Mesothelial cell of epicardium (in vitro differentiated cells): Measurements from ENCODE around the gene SMAD3. TPM values are rescaled to one million over a fixed set of nuclear protein-coding genes. Genes with fewer than 3 reads are reported as not detected.
A peak's percentile ranks its signal among the peaks of the same experiment; 100 is the strongest.

Experiments used
- DNase-seq, 2 experiments: peaks; one replicate each; pipeline ENCODE4 v3.0.0; 2021; ENCODE audit warnings: low spot score in 2 of 2; ENCODE audit not compliant: unreplicated experiment in 2 of 2
- H3K27ac Mint-ChIP-seq: 2 replicates; pipeline ENCODE4 v1.8.0; 2021; ENCODE audit warnings: mixed read lengths
- H3K27me3 Mint-ChIP-seq: 2 replicates; pipeline ENCODE4 v1.8.0; 2021; ENCODE audit warnings: low read depth, mixed read lengths
- H3K36me3 Mint-ChIP-seq: 2 replicates; pipeline ENCODE4 v1.8.0; 2021; ENCODE audit warnings: mixed read lengths
- H3K4me1 Mint-ChIP-seq: 2 replicates; pipeline ENCODE4 v1.8.0; 2021; ENCODE audit warnings: mixed read lengths
- H3K4me3 Mint-ChIP-seq: 2 replicates; pipeline ENCODE4 v1.8.0; 2021; ENCODE audit warnings: mild to moderate bottlenecking, moderate library complexity, mixed read lengths
- H3K9me3 Mint-ChIP-seq: 2 replicates; pipeline ENCODE4 v1.8.0; 2021; ENCODE audit warnings: mixed read lengths
- total RNA-seq: library from RNA; stranded (reverse); gene quantifications from 3 replicates; pipeline ENCODE4 v1.2.1, GENCODE V29; 2021
- TF ChIP-seq, protein P1 (sequence below): fragments of 200-600 bp; sonication (generic); IDR thresholded peaks from one replicate; pipeline ENCODE4 v1.5.0; 2021; ENCODE audit warnings: antibody characterized with exemption; ENCODE audit not compliant: unreplicated experiment

SMAD3 gene
- total RNA-seq, 1 donor from 2014 or later = 96.2 TPM

GRCh38 chr15:67087507-67088172 lies 22.2 kb downstream of the SMAD3 start:
- TF ChIP-seq, protein P1, sequence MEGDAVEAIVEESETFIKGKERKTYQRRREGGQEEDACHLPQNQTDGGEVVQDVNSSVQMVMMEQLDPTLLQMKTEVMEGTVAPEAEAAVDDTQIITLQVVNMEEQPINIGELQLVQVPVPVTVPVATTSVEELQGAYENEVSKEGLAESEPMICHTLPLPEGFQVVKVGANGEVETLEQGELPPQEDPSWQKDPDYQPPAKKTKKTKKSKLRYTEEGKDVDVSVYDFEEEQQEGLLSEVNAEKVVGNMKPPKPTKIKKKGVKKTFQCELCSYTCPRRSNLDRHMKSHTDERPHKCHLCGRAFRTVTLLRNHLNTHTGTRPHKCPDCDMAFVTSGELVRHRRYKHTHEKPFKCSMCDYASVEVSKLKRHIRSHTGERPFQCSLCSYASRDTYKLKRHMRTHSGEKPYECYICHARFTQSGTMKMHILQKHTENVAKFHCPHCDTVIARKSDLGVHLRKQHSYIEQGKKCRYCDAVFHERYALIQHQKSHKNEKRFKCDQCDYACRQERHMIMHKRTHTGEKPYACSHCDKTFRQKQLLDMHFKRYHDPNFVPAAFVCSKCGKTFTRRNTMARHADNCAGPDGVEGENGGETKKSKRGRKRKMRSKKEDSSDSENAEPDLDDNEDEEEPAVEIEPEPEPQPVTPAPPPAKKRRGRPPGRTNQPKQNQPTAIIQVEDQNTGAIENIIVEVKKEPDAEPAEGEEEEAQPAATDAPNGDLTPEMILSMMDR = no peak
- H3K9me3 Mint-ChIP-seq = no peaks in the 10 kb centered on the region
- H3K4me3 Mint-ChIP-seq = no peak overlapping the region
- peak overlapping the region; percentile 59 for H3K27ac Mint-ChIP-seq
- no peaks in the 10 kb centered on the region for H3K27me3 Mint-ChIP-seq
- H3K36me3 Mint-ChIP-seq = peaks cover 10% of the 10 kb centered on the region
- H3K4me1 Mint-ChIP-seq = peaks cover 83% of the 10 kb centered on the region
- no peak for DNase-seq

GRCh38 chr15:67089217-67090193 lies 24.1 kb downstream of the SMAD3 start:
- Mint-ChIP-seq H3K36me3 (peaks cover 3% of the 10 kb centered on the region), H3K4me3 (no peak overlapping the region), H3K4me1 (peaks cover 74% of the 10 kb centered on the region), H3K27me3 (no peaks in the 10 kb centered on the region), H3K9me3 (no peaks in the 10 kb centered on the region), H3K27ac (peak overlapping the region; percentile 90)
- TF ChIP-seq, protein P1 = no peak
- no peak for DNase-seq

DNA sequence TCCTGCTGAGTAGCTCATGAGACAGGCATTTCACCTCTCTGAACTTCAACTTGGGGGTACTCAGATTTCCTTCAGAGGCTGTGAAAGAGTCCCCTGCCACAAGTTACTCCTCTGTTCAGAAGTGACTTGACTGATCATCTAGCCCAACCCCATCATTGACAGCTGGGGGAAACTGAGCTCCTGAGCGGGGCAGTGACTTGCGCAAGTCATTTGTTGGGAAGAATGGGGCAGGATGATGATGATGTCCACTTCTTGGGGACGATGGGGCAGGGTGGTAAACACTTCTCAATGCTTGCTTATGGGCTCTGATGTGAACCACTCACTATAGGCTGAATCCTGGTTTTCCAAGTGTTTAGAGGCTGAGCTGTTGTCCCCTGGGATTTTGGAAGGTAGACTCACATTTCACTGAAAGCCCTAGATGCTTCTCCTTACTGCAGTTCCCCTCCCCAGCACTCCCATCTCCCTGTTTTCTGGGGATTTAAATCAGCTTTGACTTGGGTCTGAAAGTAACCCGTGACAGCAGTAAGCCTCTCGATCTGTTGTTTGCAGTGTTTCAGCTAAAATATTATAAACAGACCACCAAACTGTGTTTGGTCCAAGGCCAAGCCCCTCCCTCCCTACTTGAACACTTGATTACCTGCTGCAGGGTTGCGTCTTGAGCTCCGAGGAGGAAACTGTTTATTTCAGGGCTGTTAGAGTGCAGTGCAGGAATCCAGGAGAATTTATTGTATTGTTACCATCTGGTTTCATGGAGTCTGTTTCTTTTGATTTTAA lies 25.1 kb downstream of the SMAD3 start:
- Mint-ChIP-seq H3K27ac (peak overlapping the region; percentile 90), H3K36me3 (peaks cover 1% of the 10 kb centered on the region), H3K9me3 (no peaks in the 10 kb centered on the region), H3K27me3 (no peaks in the 10 kb centered on the region), H3K4me3 (peak overlapping the region; percentile 37), H3K4me1 (peaks cover 75% of the 10 kb centered on the region)
- TF ChIP-seq, protein P1 = no peak
- no peak for DNase-seq

DNA sequence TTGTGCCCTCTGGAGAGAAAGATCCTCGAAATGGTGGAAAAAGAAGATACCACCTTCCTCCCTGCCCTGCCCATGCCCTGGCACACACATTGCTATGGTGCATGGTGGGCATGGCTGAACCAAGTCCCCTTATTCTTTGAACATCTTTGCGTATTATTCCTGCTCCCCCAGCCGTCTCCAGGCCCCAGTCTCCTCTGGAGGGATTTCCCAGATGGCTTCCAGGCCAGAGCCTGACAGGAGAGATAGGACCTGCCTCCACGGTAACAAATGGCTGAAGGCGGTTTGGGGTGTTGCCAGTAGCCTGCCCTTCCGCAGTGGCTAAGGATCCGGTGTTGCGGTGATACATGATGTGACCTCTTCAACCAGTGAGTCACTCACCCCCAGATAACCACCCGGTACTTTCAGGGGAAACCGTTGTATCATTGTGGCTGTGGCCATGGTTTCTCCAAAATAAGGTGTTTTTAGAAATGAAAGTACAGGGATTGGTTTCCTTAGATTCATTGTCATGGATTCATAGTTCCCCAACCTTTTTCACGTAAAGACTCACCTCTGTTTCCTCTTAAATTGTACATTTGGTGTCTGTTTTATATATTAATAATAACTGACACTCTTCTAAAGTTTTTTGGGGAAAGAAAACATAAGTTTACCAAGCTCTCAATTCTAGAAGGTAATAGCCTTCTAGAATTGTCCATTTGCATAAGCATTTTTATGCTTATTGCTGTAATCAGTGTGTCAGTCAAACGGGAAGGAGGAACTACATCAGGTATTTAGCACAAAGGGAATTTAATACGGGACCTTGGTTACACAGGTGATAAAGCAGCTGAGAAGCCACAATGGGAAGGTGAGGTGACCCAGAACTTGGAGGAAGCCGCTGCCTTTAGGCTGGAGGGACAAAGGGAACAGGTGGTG lies 25.9 kb downstream of the SMAD3 start:
- DNase-seq = peak in 1 of 2 experiments; percentile 54
- H3K4me3 Mint-ChIP-seq = peak overlapping the region; percentile 37
- peaks cover 1% of the 10 kb centered on the region for H3K36me3 Mint-ChIP-seq
- TF ChIP-seq, protein P1 = no peak
- no peaks in the 10 kb centered on the region for H3K9me3 Mint-ChIP-seq
- H3K27me3 Mint-ChIP-seq = no peaks in the 10 kb centered on the region
- H3K27ac Mint-ChIP-seq = peak overlapping the region; percentile 90
- peaks cover 68% of the 10 kb centered on the region for H3K4me1 Mint-ChIP-seq
